ENCODE results near the gene SHROOM1.
"Not testable (repeated sequence)": the region's sequence is repeated elsewhere in the genome, so short reads cannot be mapped to it uniquely, and the experiment has no call there.

Gene SHROOM1

DNA sequence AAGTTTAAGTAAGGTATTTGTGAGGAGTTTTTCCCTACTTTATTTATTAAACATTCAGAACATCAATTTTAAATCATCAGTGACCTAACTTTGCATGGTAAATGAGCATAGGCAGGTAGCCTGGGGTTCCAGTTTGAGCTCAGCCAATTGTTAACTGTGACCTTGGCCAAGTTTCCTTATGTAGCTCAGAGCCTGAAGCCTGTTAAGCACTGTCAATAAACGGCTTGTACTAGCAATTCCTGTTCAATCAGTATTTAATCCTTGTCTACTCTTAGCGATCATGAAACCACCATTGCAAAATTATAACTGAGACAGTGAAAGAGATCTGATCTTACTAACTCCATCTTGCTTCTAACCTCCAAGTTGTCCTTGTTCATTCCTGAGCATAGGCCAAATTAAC, 22.0 kb downstream of the SHROOM1 start:
- H3K4me3 ChIP-seq (replicated peaks; ENCODE audit: low read depth, low read length): no peak overlapping the region
- TF ChIP-seq CTCF (IDR thresholded peaks at IDR 0.05; ENCODE audit: insufficient read depth, low read length, poor library complexity, severe bottlenecking): no peak
- H3K36me3 ChIP-seq (ENCODE audit: control insufficient read depth, insufficient read depth, low read length): no peaks in the 10 kb centered on the region
- no peaks in the 10 kb centered on the region for H3K27me3 ChIP-seq (replicated peaks; ENCODE audit: control insufficient read depth, insufficient read depth, low read length)
- no peak for DNase-seq (ENCODE audit: extremely low read depth, insufficient read length)

DNA sequence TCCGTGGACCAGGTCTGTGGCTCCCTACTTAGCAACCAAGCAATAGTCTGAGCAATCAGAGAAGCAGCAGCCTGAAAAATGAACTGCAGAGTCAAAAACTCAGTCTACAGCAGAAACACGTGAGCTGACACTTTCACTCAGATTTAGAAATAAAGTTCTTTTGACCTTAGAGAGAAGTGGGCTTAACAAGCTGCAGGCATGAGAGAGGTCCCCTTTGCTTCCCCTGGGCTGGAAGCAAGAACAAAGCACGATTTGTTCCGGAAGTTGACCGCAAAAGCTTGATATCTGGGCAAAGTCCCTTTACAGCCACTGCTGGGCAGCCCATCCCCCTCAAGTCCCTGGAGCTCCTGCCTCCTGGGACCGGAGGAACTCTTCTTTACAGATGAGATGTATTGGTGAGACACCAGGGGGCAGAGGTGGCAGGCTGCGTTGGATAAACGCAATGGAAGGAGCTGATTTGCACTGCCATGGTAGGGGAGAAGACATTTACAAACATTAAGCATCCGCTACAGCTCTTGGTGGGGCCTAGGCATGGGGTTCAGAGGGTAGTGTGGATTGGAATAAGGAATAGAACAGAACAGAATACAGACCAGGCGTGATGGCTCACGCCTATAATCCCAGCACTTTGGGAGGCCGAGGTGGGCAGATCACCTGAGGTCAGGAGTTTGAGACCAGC, 23.1 kb downstream of the SHROOM1 start:
- no peak for DNase-seq (ENCODE audit: extremely low read depth, insufficient read length)
- Histone ChIP-seq H3K4me3 (replicated peaks; ENCODE audit: low read depth, low read length) (no peak overlapping the region), H3K36me3 (ENCODE audit: control insufficient read depth, insufficient read depth, low read length) (no peaks in the 10 kb centered on the region), H3K27me3 (replicated peaks; ENCODE audit: control insufficient read depth, insufficient read depth, low read length) (no peaks in the 10 kb centered on the region)
- TF ChIP-seq CTCF (IDR thresholded peaks at IDR 0.05; ENCODE audit: insufficient read depth, low read length, poor library complexity, severe bottlenecking): peak; percentile 23

- H3K4me3 ChIP-seq (replicated peaks; ENCODE audit: low read depth, low read length); DNase-seq (ENCODE audit: extremely low read depth, insufficient read length): not testable (repeated sequence)
Measured at GRCh38 chr5:132806804-132807162, 23.7 kb downstream of the SHROOM1 start.

DNA sequence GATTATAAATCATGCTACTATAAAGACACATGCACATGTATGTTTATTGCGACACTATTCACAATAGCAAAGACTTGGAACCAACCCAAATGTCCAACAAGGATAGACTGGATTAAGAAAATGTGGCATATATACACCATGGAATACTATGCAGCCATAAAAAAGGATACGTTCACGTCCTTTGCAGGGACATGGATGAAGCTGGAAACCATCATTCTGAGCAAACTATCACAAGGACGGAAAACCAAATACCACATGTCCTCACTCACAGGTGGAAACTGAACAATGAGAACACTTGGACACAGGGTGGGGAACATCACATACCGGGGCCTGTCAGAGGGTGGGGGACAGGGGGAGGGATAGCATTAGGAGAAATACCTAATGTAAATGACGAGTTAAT, 24.6 kb downstream of the SHROOM1 start:
- not testable (repeated sequence) for H3K4me3 ChIP-seq (replicated peaks; ENCODE audit: low read depth, low read length); H3K36me3 ChIP-seq (ENCODE audit: control insufficient read depth, insufficient read depth, low read length); H3K27me3 ChIP-seq (replicated peaks; ENCODE audit: control insufficient read depth, insufficient read depth, low read length); DNase-seq (ENCODE audit: extremely low read depth, insufficient read length)

More at GRCh38 chr5:132806804-132807162, 23.7 kb downstream of the SHROOM1 start:
- H3K27me3 ChIP-seq (replicated peaks; ENCODE audit: control insufficient read depth, insufficient read depth, low read length); H3K36me3 ChIP-seq (ENCODE audit: control insufficient read depth, insufficient read depth, low read length): not testable (repeated sequence)

DNA sequence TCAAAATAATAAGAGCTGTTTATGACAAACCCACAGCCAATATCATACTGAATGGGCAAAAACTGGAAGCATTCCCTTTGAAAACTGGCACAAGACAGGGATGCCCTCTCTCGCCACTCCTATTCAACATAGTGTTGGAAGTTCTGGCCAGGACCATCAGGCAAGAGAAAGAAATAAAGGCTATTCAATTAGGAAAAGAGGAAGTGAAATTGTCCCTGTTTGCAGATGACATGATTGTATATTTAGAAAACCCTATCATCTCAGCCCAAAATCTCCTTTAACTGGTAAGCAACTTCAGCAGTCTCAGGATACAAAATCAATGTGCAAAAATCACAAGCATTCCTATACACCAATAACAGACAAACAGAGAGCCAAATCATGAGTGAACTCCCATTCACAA, 26.2 kb downstream of the SHROOM1 start:
- H3K36me3 ChIP-seq (ENCODE audit: control insufficient read depth, insufficient read depth, low read length); H3K4me3 ChIP-seq (replicated peaks; ENCODE audit: low read depth, low read length); H3K27me3 ChIP-seq (replicated peaks; ENCODE audit: control insufficient read depth, insufficient read depth, low read length); DNase-seq (ENCODE audit: extremely low read depth, insufficient read length): not testable (repeated sequence)

GRCh38 chr5:132802685-132803066, 27.8 kb downstream of the SHROOM1 start:
- not testable (repeated sequence) for H3K27me3 ChIP-seq (replicated peaks; ENCODE audit: control insufficient read depth, insufficient read depth, low read length); H3K4me3 ChIP-seq (replicated peaks; ENCODE audit: low read depth, low read length); H3K36me3 ChIP-seq (ENCODE audit: control insufficient read depth, insufficient read depth, low read length); DNase-seq (ENCODE audit: extremely low read depth, insufficient read length)

- Histone ChIP-seq H3K27me3 (replicated peaks; ENCODE audit: control insufficient read depth, insufficient read depth, low read length) (no peaks in the 10 kb centered on the region), H3K4me3 (replicated peaks; ENCODE audit: low read depth, low read length) (no peak overlapping the region), H3K36me3 (ENCODE audit: control insufficient read depth, insufficient read depth, low read length) (no peaks in the 10 kb centered on the region)
- no peak for DNase-seq (ENCODE audit: extremely low read depth, insufficient read length)
- TF ChIP-seq CTCF (IDR thresholded peaks at IDR 0.05; ENCODE audit: insufficient read depth, low read length, poor library complexity, severe bottlenecking): no peak
Measured at GRCh38 chr5:132802044-132802684, 28.3 kb downstream of the SHROOM1 start.

DNA sequence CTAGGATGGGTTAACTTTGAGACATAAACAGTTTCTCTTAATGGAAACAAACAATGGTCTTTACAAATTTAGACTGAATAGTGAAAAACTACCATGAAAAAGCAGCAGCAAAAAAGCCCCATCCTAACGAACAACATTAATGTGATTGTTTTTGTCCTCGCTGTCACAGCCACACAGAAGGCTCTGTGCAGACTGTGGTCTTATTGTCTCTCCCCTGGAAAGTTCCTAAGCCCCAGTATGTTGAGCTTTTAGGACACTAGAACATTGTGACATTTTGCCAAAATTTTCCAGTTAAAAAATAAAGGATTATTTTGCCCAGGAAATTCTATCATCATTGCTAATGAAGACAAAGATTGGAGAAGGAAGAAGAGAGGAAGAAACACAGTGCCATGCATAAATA, 29.9 kb downstream of the SHROOM1 start:
- H3K4me3 ChIP-seq (replicated peaks; ENCODE audit: low read depth, low read length): no peak overlapping the region
- no peaks in the 10 kb centered on the region for H3K36me3 ChIP-seq (ENCODE audit: control insufficient read depth, insufficient read depth, low read length)
- no peaks in the 10 kb centered on the region for H3K27me3 ChIP-seq (replicated peaks; ENCODE audit: control insufficient read depth, insufficient read depth, low read length)
- TF ChIP-seq CTCF (IDR thresholded peaks at IDR 0.05; ENCODE audit: insufficient read depth, low read length, poor library complexity, severe bottlenecking): no peak
- no peak for DNase-seq (ENCODE audit: extremely low read depth, insufficient read length)

All from GM06990 (cell line).